A549 (cell line): ENCODE measurements around the gene CD3E.

ENCODE experiments used
- CTCF ChIP-seq: fragments of >200 bp; sonication (Bioruptor Twin); formaldehyde crosslinking; IDR thresholded peaks from 3 replicates; pipeline ENCODE4 v1.5.1; 2016
- EP300 ChIP-seq, 2 experiments: fragments of >200 bp; sonication (Bioruptor Twin); formaldehyde crosslinking; IDR thresholded peaks; 2 replicates in 1 of 2; 3 replicates in 1 of 2; pipeline ENCODE4 v1.6.1; 2016 to 2017
- FOXS1 ChIP-seq: fragments of 250-450 bp; sonication (Bioruptor Pico); IDR thresholded peaks from 2 replicates; pipeline ENCODE4 v1.5.0; 2020; ENCODE audit warnings: mild to moderate bottlenecking, moderate library complexity
- HDAC2 ChIP-seq: fragments of 200-600 bp; sonication (generic); IDR thresholded peaks from 2 replicates; pipeline ENCODE4 v1.6.1; 2016
- MAX ChIP-seq: IDR thresholded peaks from 2 replicates; pipeline ENCODE4 v1.6.1; 2012
- REST ChIP-seq: fragments of 200-600 bp; sonication (generic); IDR thresholded peaks from 2 replicates; pipeline ENCODE4 v1.6.1; 2016; ENCODE audit warnings: antibody characterized with exemption, mild to moderate bottlenecking, moderate library complexity

- no peak for TF ChIP-seq EP300 (IDR thresholded peaks at IDR 0.05)
- TF ChIP-seq CTCF = no peak
- no peak for TF ChIP-seq HDAC2
- TF ChIP-seq FOXS1 (CRISPR knock-in tag) = no peak
- TF ChIP-seq REST = no peak
- TF ChIP-seq MAX = no peak
These were observed 38.7 kb downstream of the CD3E start for GRCh38 chr11:118343248-118343647.
